Ramos (cell line): ENCODE data around the gene CST7.
"Not testable (repeated sequence)": the region's sequence is repeated elsewhere in the genome, so short reads cannot be mapped to it uniquely, and the experiment has no call there.

ENCODE experiments used
- in situ Hi-C: fragments of 300-500 bp; cut with MboI; formaldehyde crosslinking; loops from one replicate; pipeline ENCODE4 v1.14.3; 2022; ENCODE audit warnings: low sequenced_read_pairs; ENCODE audit not compliant: unreplicated experiment

Gene CST7

GRCh38 chr20:24995741-24996448, 46.8 kb downstream of the CST7 start:
- in situ Hi-C loops: loop anchor here (5.0 to 10.0 kb wide), 3 partner anchors 66 to 289 kb away; no protein-coding TSS in a partner anchor

DNA sequence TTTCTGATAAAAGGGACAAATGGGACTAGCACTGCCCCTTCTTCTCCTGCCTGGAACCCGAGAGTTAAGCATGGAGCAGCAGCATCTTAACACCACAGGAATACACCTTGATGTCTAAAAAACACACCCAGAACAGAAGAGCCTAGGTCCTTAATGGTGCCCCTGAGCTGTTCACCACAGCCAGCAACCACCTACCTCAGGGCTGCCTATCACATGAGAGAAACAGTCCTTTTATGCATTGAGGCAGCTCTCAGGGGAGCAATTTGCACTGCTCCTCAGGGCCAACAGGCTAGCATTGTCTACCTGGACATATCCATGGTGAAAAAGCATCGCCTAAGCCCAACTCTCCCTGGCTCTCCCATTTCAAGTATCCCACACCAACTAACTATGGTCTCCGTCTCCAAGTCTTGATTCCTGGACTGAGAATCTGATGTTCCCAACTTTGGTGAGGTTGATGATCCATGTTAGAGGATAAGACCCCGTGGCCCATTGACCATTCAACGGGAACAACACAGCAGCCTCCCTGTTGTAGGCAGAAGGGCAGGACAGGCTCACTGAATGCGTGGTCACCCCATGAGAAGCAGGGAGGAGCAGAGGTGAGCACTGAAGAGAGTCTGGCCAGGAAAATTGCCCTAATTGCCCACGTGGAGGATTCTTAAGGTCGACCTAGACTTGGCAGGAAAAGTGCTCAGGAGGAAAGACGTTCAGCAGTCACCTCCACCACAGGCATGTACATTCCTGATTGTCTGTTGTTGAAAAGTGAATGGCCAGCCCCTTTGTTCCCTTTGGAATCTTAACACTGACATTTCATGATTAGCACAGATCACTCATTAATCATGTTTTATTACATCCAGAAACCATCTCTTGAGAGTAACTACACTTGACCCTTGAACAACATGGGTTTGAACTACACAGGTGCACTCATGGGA, 47.6 kb downstream of the CST7 start:
- in situ Hi-C loops: loop anchor here (5.0 to 10.0 kb wide), 3 partner anchors 66 to 288 kb away; no protein-coding TSS in a partner anchor

- in situ Hi-C loops: loop anchor here (5.0 to 10.0 kb wide), 3 partner anchors 64 to 287 kb away; no protein-coding TSS in a partner anchor
These were observed 49.1 kb downstream of the CST7 start for GRCh38 chr20:24998121-24998520.

GRCh38 chr20:24998631-24999445, 49.8 kb downstream of the CST7 start:
- in situ Hi-C loops: loop anchor here (5.0 to 10.0 kb wide), 3 partner anchors 63 to 286 kb away; no protein-coding TSS in a partner anchor

GRCh38 chr20:24999568-24999967, 50.5 kb downstream of the CST7 start:
- in situ Hi-C loops: loop anchor here (5.0 to 10.0 kb wide), 3 partner anchors 63 to 285 kb away; no protein-coding TSS in a partner anchor

- in situ Hi-C loops: no loop called here
These were observed 51.3 kb downstream of the CST7 start for GRCh38 chr20:25000268-25000801.

DNA sequence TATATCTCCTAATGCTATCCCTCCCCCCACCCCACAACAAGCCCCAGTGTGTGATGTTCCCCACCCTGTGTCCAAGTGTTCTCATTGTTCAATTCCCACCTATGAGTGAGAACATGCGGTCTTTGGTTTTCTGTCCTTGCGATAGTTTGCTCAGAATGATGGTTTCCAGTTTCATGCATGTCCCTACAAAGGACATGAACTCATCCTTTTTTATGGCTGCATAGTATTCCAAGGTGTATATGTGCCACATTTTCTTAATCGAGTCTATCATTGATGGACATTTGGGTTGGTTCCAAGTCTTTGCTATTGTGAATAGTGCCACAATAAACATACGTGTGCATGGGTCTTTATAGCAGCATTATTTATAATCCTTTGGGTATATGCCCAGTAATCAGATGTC, 52.3 kb downstream of the CST7 start:
- in situ Hi-C loops: not testable (repeated sequence)

- in situ Hi-C loops: no loop called here
These were observed 53.9 kb downstream of the CST7 start for GRCh38 chr20:25003002-25003401.

DNA sequence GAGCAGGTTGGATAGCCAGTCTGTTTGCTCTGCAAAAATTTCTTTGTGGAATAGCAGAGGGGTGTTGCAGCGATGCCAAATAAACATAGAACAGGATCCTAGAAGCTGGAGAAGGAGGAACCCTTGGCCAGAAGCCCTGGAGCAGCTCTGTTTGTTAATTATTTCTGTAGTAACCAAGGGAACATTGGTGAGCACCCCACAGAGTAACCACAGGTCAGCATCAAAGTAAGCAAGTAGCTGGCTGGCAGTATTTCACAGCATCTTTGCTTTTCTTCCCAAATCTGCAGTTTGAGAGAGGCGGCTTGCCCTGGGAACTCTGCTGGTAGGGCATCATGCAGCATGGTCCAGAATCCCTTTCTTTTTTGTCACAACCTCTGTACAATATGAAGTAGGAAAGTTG, 56.2 kb downstream of the CST7 start:
- in situ Hi-C loops: no loop called here

- in situ Hi-C loops: no loop called here
These were observed 56.6 kb downstream of the CST7 start for GRCh38 chr20:25005661-25006060.

GRCh38 chr20:25006431-25007167, 57.5 kb downstream of the CST7 start:
- in situ Hi-C loops: no loop called here

DNA sequence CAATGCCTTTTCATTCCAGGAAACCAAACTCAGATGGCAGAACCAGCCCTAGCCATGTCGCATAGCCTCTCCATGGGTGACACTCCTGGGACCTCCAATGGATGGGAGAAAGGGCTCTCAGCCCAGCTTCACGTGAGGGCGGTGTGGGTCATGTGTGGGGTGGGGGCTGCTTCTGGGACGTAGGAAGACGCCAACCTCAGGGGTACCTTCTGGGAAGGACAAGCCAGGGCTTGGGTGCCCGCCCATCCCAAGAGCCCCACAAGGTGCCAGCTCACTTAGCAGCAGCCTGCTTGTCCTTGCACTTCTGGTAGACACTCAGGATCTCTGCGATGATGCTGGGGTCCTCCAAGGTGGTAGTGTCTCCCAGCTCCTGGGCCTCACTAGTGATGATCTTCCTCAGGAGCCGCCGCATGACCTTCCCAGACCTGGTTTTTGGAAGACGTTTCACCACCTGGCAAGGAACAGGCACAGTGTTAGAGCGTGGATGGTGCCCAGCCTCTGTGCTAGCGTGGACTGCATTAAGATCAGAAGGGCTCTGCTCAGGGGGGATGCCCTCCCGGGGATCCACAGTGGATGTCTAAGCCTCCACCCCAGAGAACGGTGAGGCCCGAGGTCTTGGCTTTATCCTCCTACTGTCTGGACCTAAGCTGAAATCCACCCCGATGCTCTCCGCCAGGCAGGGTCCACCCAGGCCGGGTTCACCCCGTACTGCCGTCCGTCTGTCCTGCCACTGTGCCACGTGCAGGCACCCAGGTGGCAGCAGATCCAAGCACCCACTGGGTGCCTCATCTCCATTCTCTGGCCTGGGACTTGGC, 58.6 kb downstream of the CST7 start:
- in situ Hi-C loops: no loop called here

GRCh38 chr20:25008388-25009217, 59.5 kb downstream of the CST7 start:
- in situ Hi-C loops: no loop called here
